PFSK-1 (cell line): Measurements from ENCODE around the gene ADAMTSL1.

Source experiments
- POLR2AphosphoS5 ChIP-seq: IDR thresholded peaks from 2 replicates; pipeline ENCODE4 v1.6.1; 2012; ENCODE audit warnings: low read depth, mild to moderate bottlenecking, control low read depth, low read length, moderate library complexity
- REST ChIP-seq, 2 experiments: IDR thresholded peaks; 2 replicates each; pipeline versions ENCODE4 v1.6.1 to v1.8.0; 2011 to 2012; ENCODE audit warnings: low read depth in 2 of 2, low read length in 2 of 2, control low read depth in 1 of 2, inconsistent platforms in 1 of 2, mild to moderate bottlenecking in 1 of 2, moderate library complexity in 1 of 2; ENCODE audit not compliant: insufficient read depth in 1 of 2
- SIN3A ChIP-seq: IDR thresholded peaks from 2 replicates; pipeline ENCODE4 v1.6.1; 2012; ENCODE audit warnings: mild to moderate bottlenecking, low read length, moderate library complexity, borderline replicate concordance; ENCODE audit not compliant: insufficient read depth
- TAF1 ChIP-seq: IDR thresholded peaks from 2 replicates; pipeline ENCODE4 v1.6.1; 2012; ENCODE audit warnings: low read length, control low read depth, borderline replicate concordance; ENCODE audit not compliant: insufficient read depth

GRCh38 chr9:18550286-18550685 is 76.3 kb downstream of the ADAMTSL1 start:
- TF ChIP-seq SIN3A (no peak), POLR2AphosphoS5 (no peak), TAF1 (no peak), REST (IDR thresholded peaks at IDR 0.05; ENCODE audit: insufficient read depth in 1 of 2, low read depth in 2 of 2, low read length in 2 of 2) (no peak)
